ENCODE data around the gene EPG5.
"Not testable (repeated sequence)": the region's sequence is repeated elsewhere in the genome, so short reads cannot be mapped to it uniquely, and the experiment has no call there.

Gene EPG5

DNA sequence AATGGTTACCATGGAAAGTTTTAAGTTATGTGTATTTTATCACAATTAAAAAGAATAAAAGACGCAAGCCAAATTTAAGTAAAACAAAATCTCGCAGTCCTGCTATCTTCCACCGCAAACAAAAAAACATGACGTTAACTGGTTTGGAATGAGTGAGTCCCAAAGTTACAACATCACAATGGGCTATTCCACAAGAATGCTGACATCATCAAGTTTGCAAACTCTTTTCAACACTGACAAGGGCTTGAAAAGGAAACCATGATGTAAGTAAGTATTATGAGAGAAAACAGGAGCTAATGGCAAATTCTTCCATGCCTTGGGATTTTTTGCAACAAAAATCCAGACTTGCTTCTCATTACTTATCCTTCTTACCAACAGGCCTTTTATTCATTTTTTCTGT lies 110.6 kb downstream of the EPG5 start:
- Histone ChIP-seq H3K9me3 (ENCODE audit: control insufficient read depth in 2 of 2, low read length in 2 of 2) (no peaks in the 10 kb centered on the region), H3K4me1 (ENCODE audit: control insufficient read depth in 2 of 2, insufficient read depth in 2 of 2, low read length in 2 of 2) (no peaks in the 10 kb centered on the region), H3K27me3 (ENCODE audit: control insufficient read depth in 2 of 2, insufficient read depth in 2 of 2, low read length in 2 of 2) (no peaks in the 10 kb centered on the region), H3K27ac (ENCODE audit: low read depth in 2 of 2, low read length in 2 of 2) (no peak overlapping the region), H3K4me3 (ENCODE audit: low read length in 2 of 2) (no peak overlapping the region), H3K36me3 (ENCODE audit: control insufficient read depth in 2 of 2, insufficient read depth in 2 of 2, low read length in 2 of 2) (peaks cover 70 to 71% of the 10 kb centered on the region in 2 donors), H3K9ac (ENCODE audit: low read depth in 1 of 2, low read length in 2 of 2) (no peak overlapping the region)

DNA sequence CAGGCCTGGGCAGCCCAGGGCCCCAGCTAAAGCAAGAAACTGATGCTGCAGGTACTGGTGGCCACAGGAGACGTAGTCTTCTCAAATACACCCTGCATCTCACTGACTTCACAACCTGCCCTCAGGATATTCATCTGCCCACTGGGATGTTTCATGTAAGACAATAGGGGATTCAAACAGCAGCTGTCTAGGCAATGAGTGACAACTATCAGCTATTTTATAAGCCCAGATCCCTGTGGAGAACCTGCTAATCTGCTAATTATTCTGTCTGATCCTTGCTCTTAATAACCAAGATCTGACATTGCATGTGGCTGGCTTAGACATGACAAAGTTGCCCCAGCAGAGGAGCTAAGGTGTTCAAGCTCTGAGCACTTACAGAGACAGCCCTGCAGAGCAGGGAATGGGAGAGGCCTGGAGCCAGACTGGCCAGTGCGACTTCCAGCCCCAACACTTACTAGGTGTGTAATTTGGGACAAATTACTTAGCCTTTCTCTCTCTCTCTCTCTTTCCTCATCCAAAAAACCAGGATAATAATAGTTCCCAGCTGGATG lies 113.0 kb downstream of the EPG5 start:
- peaks cover 64 to 69% of the 10 kb centered on the region in 2 donors for H3K36me3 ChIP-seq (ENCODE audit: control insufficient read depth in 2 of 2, insufficient read depth in 2 of 2, low read length in 2 of 2)
- no peak overlapping the region for H3K27ac ChIP-seq (ENCODE audit: low read depth in 2 of 2, low read length in 2 of 2)
- H3K4me1 ChIP-seq (ENCODE audit: control insufficient read depth in 2 of 2, insufficient read depth in 2 of 2, low read length in 2 of 2) = no peaks in the 10 kb centered on the region
- H3K27me3 ChIP-seq (ENCODE audit: control insufficient read depth in 2 of 2, insufficient read depth in 2 of 2, low read length in 2 of 2) = no peaks in the 10 kb centered on the region
- no peak overlapping the region for H3K4me3 ChIP-seq (ENCODE audit: low read length in 2 of 2)
- no peak overlapping the region for H3K9ac ChIP-seq (ENCODE audit: low read depth in 1 of 2, low read length in 2 of 2)
- no peaks in the 10 kb centered on the region for H3K9me3 ChIP-seq (ENCODE audit: control insufficient read depth in 2 of 2, low read length in 2 of 2)

DNA sequence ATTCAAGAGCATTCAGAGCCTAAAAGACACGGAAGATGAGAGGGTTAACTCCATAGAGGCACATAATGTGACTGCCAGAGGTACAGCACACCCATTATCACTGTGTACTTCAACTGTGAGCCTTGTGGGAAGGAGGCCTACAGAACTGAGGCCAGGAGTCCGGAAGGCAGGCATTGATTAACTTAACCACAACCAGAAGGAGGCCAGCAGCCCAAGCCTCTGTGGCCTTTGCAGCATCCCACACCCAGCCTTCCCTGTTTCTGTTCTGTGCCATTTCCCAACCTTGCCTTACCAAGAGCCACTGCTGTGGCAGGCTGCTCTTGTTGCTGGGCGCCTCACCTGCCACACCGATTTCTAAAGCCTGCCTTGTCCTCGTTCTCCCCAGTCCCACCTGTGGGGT lies 114.5 kb downstream of the EPG5 start:
- H3K9ac ChIP-seq (ENCODE audit: low read depth in 1 of 2, low read length in 2 of 2) = no peak overlapping the region
- no peak overlapping the region for H3K4me3 ChIP-seq (ENCODE audit: low read length in 2 of 2)
- H3K27ac ChIP-seq (ENCODE audit: low read depth in 2 of 2, low read length in 2 of 2) = no peak overlapping the region
- no peaks in the 10 kb centered on the region for H3K27me3 ChIP-seq (ENCODE audit: control insufficient read depth in 2 of 2, insufficient read depth in 2 of 2, low read length in 2 of 2)
- no peaks in the 10 kb centered on the region for H3K4me1 ChIP-seq (ENCODE audit: control insufficient read depth in 2 of 2, insufficient read depth in 2 of 2, low read length in 2 of 2)
- no peaks in the 10 kb centered on the region for H3K9me3 ChIP-seq (ENCODE audit: control insufficient read depth in 2 of 2, low read length in 2 of 2)
- H3K36me3 ChIP-seq (ENCODE audit: control insufficient read depth in 2 of 2, insufficient read depth in 2 of 2, low read length in 2 of 2) = peaks cover 50 to 57% of the 10 kb centered on the region in 2 donors

DNA sequence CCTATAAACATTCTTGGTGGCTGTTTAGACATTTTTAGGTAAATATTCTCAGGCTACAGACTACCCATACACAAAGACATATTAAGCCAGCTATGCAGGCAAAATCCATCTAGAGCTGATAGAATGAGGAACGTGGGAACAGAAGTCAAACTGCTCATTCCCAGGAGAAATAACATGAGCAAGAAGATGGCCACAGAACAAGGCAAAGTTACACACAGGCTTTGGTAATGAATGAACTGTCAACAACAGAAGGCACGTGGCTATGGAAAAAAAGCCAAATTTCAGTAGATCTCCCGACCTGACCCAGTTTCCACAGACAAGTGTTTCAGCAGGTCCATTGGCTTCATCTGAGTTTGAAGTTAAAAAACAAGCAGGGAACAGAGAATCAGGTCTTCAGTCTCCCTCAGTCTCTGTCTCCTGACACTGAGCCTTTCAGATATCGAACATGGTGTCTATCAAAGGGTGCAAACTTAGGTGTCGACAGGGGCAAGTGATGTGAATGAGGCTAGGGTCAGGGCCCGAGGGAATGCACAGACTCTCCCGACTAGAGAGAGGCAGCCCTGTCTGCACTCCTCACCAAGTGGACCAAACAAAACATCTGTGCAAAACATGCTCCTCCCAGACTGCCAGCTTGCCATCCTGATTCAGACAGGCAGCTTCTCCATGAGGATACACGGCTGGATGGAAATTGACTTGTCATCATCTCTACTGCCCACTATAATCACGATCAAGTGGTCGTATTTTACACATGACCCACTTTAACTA lies 115.8 kb downstream of the EPG5 start:
- no peaks in the 10 kb centered on the region for H3K27me3 ChIP-seq (ENCODE audit: control insufficient read depth in 2 of 2, insufficient read depth in 2 of 2, low read length in 2 of 2)
- H3K9ac ChIP-seq (ENCODE audit: low read depth in 1 of 2, low read length in 2 of 2) = no peak overlapping the region
- no peaks in the 10 kb centered on the region for H3K9me3 ChIP-seq (ENCODE audit: control insufficient read depth in 2 of 2, low read length in 2 of 2)
- peaks cover 41 to 52% of the 10 kb centered on the region in 2 donors for H3K36me3 ChIP-seq (ENCODE audit: control insufficient read depth in 2 of 2, insufficient read depth in 2 of 2, low read length in 2 of 2)
- H3K4me3 ChIP-seq (ENCODE audit: low read length in 2 of 2) = no peak overlapping the region
- H3K4me1 ChIP-seq (ENCODE audit: control insufficient read depth in 2 of 2, insufficient read depth in 2 of 2, low read length in 2 of 2) = no peaks in the 10 kb centered on the region
- no peak overlapping the region for H3K27ac ChIP-seq (ENCODE audit: low read depth in 2 of 2, low read length in 2 of 2)

DNA sequence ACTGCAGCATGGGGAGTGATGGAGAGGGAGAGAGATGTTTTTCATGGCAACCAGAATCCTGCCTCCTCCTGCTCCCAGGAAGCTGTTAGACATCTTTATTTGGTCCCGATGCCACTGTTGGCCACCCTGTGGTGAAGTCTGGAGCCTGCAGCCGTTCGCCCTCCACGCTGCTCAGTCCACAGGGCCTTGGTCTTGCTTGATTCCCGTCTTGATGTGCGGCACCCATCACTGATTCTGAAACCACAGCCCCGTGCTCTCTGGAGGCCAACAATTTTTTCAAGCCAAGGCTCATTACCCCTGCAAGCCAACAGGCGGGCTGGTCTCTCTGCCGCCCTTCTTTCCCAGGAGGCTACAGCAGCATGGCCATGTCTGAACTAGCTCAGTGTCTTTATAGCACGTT lies 117.1 kb downstream of the EPG5 start:
- Histone ChIP-seq H3K4me3 (ENCODE audit: low read length in 2 of 2) (no peak overlapping the region), H3K9ac (ENCODE audit: low read depth in 1 of 2, low read length in 2 of 2) (no peak overlapping the region), H3K36me3 (ENCODE audit: control insufficient read depth in 2 of 2, insufficient read depth in 2 of 2, low read length in 2 of 2) (peaks cover 29 to 38% of the 10 kb centered on the region in 2 donors), H3K27me3 (ENCODE audit: control insufficient read depth in 2 of 2, insufficient read depth in 2 of 2, low read length in 2 of 2) (no peaks in the 10 kb centered on the region), H3K4me1 (ENCODE audit: control insufficient read depth in 2 of 2, insufficient read depth in 2 of 2, low read length in 2 of 2) (no peaks in the 10 kb centered on the region), H3K9me3 (ENCODE audit: control insufficient read depth in 2 of 2, low read length in 2 of 2) (no peaks in the 10 kb centered on the region), H3K27ac (ENCODE audit: low read depth in 2 of 2, low read length in 2 of 2) (no peak overlapping the region)

DNA sequence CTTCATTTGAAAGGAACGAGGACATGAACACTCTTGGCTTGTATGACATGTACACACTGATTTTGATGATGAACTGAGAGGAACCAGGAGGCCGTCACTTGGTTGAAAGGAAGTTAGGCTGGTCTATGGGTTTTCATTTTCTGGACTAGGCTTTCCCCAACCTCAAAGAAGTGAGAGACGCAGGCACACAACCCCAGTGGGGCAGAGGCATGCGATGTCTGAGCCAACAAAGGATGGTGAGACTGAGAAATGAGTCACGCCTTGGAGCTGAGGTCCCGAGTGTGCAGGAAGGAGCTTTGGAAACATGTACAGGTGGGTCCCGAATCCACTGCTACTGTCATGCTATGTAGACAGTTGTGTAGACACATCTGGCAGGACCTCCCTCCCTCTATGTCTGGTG lies 117.6 kb downstream of the EPG5 start:
- no peaks in the 10 kb centered on the region for H3K4me1 ChIP-seq (ENCODE audit: control insufficient read depth in 2 of 2, insufficient read depth in 2 of 2, low read length in 2 of 2)
- H3K36me3 ChIP-seq (ENCODE audit: control insufficient read depth in 2 of 2, insufficient read depth in 2 of 2, low read length in 2 of 2) = peaks cover 29 to 35% of the 10 kb centered on the region in 2 donors
- H3K27ac ChIP-seq (ENCODE audit: low read depth in 2 of 2, low read length in 2 of 2) = no peak overlapping the region
- H3K9ac ChIP-seq (ENCODE audit: low read depth in 1 of 2, low read length in 2 of 2) = no peak overlapping the region
- H3K4me3 ChIP-seq (ENCODE audit: low read length in 2 of 2) = no peak overlapping the region
- no peaks in the 10 kb centered on the region for H3K27me3 ChIP-seq (ENCODE audit: control insufficient read depth in 2 of 2, insufficient read depth in 2 of 2, low read length in 2 of 2)
- no peaks in the 10 kb centered on the region for H3K9me3 ChIP-seq (ENCODE audit: control insufficient read depth in 2 of 2, low read length in 2 of 2)

DNA sequence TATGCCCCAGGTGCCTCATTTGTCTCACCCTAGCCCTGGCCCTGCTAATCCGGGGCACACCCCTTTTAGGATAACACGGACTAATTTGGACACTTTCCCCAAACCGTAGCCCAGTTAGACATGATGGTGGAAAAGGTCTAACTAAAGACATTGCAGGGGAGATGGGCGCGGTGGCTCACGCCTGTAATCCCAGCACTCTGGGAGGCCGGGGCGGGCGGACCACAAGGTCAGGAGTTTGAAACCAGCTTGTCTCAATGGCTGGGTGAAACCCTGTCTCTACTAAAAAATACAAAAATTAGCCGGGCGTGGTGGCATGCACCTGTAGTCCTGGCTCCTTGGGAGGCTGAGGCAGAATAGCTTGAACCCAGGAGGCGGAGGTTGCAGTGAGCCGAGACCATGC lies 118.5 kb downstream of the EPG5 start:
- peaks cover 23 to 29% of the 10 kb centered on the region in 2 donors for H3K36me3 ChIP-seq (ENCODE audit: control insufficient read depth in 2 of 2, insufficient read depth in 2 of 2, low read length in 2 of 2)
- H3K27me3 ChIP-seq (ENCODE audit: control insufficient read depth in 2 of 2, insufficient read depth in 2 of 2, low read length in 2 of 2); H3K9me3 ChIP-seq (ENCODE audit: control insufficient read depth in 2 of 2, low read length in 2 of 2); H3K4me1 ChIP-seq (ENCODE audit: control insufficient read depth in 2 of 2, insufficient read depth in 2 of 2, low read length in 2 of 2); H3K4me3 ChIP-seq (ENCODE audit: low read length in 2 of 2); H3K9ac ChIP-seq (ENCODE audit: low read depth in 1 of 2, low read length in 2 of 2); H3K27ac ChIP-seq (ENCODE audit: low read depth in 2 of 2, low read length in 2 of 2): not testable (repeated sequence)

DNA sequence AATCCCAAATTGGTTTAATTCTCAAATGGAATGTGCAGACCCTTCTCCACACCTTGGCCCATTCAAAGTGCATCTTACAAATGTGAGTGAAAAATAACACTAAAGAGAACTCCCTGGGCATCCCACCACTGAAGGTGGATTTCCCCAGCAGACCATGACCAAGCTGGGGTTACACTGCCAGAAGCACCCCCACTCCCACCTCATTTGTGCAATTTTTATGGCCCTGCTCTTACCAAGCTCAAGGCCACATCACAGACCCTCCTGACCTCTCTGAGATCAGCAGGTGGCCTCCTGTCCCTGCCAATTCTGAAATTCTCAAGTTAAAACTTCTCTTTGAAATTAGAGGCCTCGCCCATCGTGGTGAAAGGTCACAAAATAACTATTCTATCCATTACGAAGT lies 120.0 kb downstream of the EPG5 start:
- no peaks in the 10 kb centered on the region for H3K27me3 ChIP-seq (ENCODE audit: control insufficient read depth in 2 of 2, insufficient read depth in 2 of 2, low read length in 2 of 2)
- no peak overlapping the region for H3K27ac ChIP-seq (ENCODE audit: low read depth in 2 of 2, low read length in 2 of 2)
- peaks cover 10 to 17% of the 10 kb centered on the region in 2 donors for H3K36me3 ChIP-seq (ENCODE audit: control insufficient read depth in 2 of 2, insufficient read depth in 2 of 2, low read length in 2 of 2)
- no peaks in the 10 kb centered on the region for H3K4me1 ChIP-seq (ENCODE audit: control insufficient read depth in 2 of 2, insufficient read depth in 2 of 2, low read length in 2 of 2)
- no peaks in the 10 kb centered on the region for H3K9me3 ChIP-seq (ENCODE audit: control insufficient read depth in 2 of 2, low read length in 2 of 2)
- H3K4me3 ChIP-seq (ENCODE audit: low read length in 2 of 2) = no peak overlapping the region
- H3K9ac ChIP-seq (ENCODE audit: low read depth in 1 of 2, low read length in 2 of 2) = no peak overlapping the region

DNA sequence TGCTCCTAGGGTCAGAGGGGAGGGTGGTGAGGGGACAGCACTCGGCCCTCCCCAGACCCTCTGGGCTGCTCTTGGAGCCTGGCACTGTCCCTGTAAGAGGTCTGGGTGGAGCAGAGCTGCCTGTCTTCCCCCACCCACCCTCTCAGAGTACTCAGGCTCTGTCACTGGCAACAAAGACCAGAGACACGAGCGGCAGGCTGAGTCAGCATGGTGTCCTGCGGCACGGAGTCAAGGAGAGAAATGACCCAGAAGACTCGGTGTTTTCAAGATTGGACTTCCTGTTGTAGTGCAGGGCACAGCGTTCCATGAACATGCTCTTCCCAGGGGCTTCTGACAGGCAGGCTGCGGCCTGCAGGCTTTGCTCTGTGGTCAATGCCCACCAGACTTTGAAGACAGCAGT lies 121.7 kb downstream of the EPG5 start:
- H3K27me3 ChIP-seq (ENCODE audit: control insufficient read depth in 2 of 2, insufficient read depth in 2 of 2, low read length in 2 of 2) = no peaks in the 10 kb centered on the region
- H3K27ac ChIP-seq (ENCODE audit: low read depth in 2 of 2, low read length in 2 of 2) = no peak overlapping the region
- no peak overlapping the region for H3K9ac ChIP-seq (ENCODE audit: low read depth in 1 of 2, low read length in 2 of 2)
- peaks cover 4 to 12% of the 10 kb centered on the region in 2 donors for H3K36me3 ChIP-seq (ENCODE audit: control insufficient read depth in 2 of 2, insufficient read depth in 2 of 2, low read length in 2 of 2)
- H3K9me3 ChIP-seq (ENCODE audit: control insufficient read depth in 2 of 2, low read length in 2 of 2) = no peaks in the 10 kb centered on the region
- H3K4me1 ChIP-seq (ENCODE audit: control insufficient read depth in 2 of 2, insufficient read depth in 2 of 2, low read length in 2 of 2) = no peaks in the 10 kb centered on the region
- H3K4me3 ChIP-seq (ENCODE audit: low read length in 2 of 2) = no peak overlapping the region

DNA sequence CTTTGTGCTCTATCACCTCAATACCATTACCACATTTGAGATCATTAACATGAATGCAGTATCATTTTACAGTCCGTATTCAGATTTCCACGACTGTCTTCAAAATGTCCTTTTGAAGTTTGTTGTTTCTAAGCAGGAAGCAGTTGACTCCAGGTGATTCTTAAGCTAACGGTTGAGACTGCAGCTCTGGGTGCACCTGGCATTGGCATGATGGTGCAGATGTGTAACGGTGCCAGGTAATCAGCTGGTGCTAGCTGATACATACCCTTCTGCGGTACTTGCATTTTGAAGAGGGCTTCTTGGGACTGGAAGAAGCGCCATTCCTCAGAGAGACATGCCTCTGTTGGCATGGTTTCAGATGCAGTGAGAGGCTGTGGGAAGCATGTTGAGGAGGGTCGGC lies 122.2 kb downstream of the EPG5 start:
- H3K9ac ChIP-seq (ENCODE audit: low read depth in 1 of 2, low read length in 2 of 2) = no peak overlapping the region
- no peaks in the 10 kb centered on the region for H3K9me3 ChIP-seq (ENCODE audit: control insufficient read depth in 2 of 2, low read length in 2 of 2)
- H3K27ac ChIP-seq (ENCODE audit: low read depth in 2 of 2, low read length in 2 of 2) = no peak overlapping the region

More for the DNA sequence above, 122.2 kb downstream of the EPG5 start:
- H3K4me1 ChIP-seq (ENCODE audit: control insufficient read depth in 2 of 2, insufficient read depth in 2 of 2, low read length in 2 of 2) = no peaks in the 10 kb centered on the region
- no peak overlapping the region for H3K4me3 ChIP-seq (ENCODE audit: low read length in 2 of 2)
- peaks cover 4 to 10% of the 10 kb centered on the region in 2 donors for H3K36me3 ChIP-seq (ENCODE audit: control insufficient read depth in 2 of 2, insufficient read depth in 2 of 2, low read length in 2 of 2)
- peaks cover under 1 to 2% of the 10 kb centered on the region in 2 donors for H3K27me3 ChIP-seq (ENCODE audit: control insufficient read depth in 2 of 2, insufficient read depth in 2 of 2, low read length in 2 of 2)

All from mucosa of rectum (tissue), 2 donors.